HepG2 (cell line): ENCODE measurements around the gene NKD2. TPM values are rescaled to one million over a fixed set of nuclear protein-coding genes. Genes with fewer than 3 reads are reported as not detected.

Experiments
- ATAC-seq: fragments of 200-7000 bp; cut with Tn5 transposase; 3 replicates; pipeline ENCODE4 v1.9.1; 2020; ENCODE audit warnings: mild to moderate bottlenecking, moderate library complexity
- BruUV-seq: library from RNA; stranded (reverse); fragments of 400-500 nt; replicated peaks from 2 replicates; lab custom pipeline; 2021; lab: Mats Ljungman, UMichigan
- CTCF ChIA-PET: fragments of 300-600 bp; formaldehyde crosslinking; extraction: SDS; loops from one replicate; lab custom pipeline; 2021; ENCODE audit warnings: low total read pairs, inconsistent platforms, low intra/inter-chr PET ratio; lab: Yijun Ruan, JAX
- POLR2A ChIA-PET: fragments of 350-600 bp; sonication (Branson Sonifier 250); formaldehyde crosslinking; loops from one replicate; lab custom pipeline; 2020; ENCODE audit warnings: antibody characterized with exemption, inconsistent platforms; lab: Yijun Ruan, JAX
- DNase-seq: peaks from one replicate; pipeline ENCODE4 v3.0.0-alpha.2; 2015; ENCODE audit warnings: low spot score
- FAIRE-seq: peaks from 3 replicates; lab custom pipeline; 2011; peaks lifted over from hg19 to GRCh38; lab: Jason Lieb, UNC
- H2AFZ ChIP-seq: one replicate; pipeline ENCODE4 v1.6.1; 2011; ENCODE audit warnings: low read length, inconsistent platforms
- H3K27ac ChIP-seq: fragments of 300-600 bp; 3 replicates; pipeline ENCODE4 v1.8.0; 2011; ENCODE audit warnings: mixed run types, mild to moderate bottlenecking, mixed read lengths, low read length, inconsistent platforms; ENCODE audit not compliant: insufficient read depth; ENCODE audit errors: extremely low read length
- H3K27me3 ChIP-seq, 2 experiments: fragments of 200-600 bp in 1 of 2; 2 replicates in 1 of 2; 3 replicates in 1 of 2; pipeline versions ENCODE4 v1.6.0 to v1.8.0; 2011; ENCODE audit warnings: low read length in 2 of 2, mild to moderate bottlenecking in 2 of 2, moderate library complexity in 2 of 2, inconsistent platforms in 1 of 2; ENCODE audit not compliant: insufficient read depth in 2 of 2, control insufficient read depth in 1 of 2
- H3K36me3 ChIP-seq, 2 experiments: fragments of 200-600 bp in 1 of 2; replicated peaks in 1 of 2; 2 replicates in 1 of 2; 3 replicates in 1 of 2; pipeline versions ENCODE4 v1.5.1 to v1.8.0; 2011; ENCODE audit warnings: low read length in 2 of 2, inconsistent platforms in 1 of 2; ENCODE audit not compliant: insufficient read depth in 2 of 2, control insufficient read depth in 1 of 2
- H3K4me1 ChIP-seq: 2 replicates; pipeline ENCODE4 v1.5.1; 2012; ENCODE audit warnings: low read length, inconsistent platforms; ENCODE audit not compliant: insufficient read depth
- H3K4me2 ChIP-seq: 2 replicates; pipeline ENCODE4 v1.6.0; 2011; ENCODE audit warnings: low read depth, low read length, inconsistent platforms
- H3K4me3 ChIP-seq, 3 experiments: fragments of 200-600 bp in 1 of 3; sonication (generic), shearing (Covaris generic) in 1 of 3; replicated peaks in 1 of 3; 2 replicates each; pipeline ENCODE4 v1.5.1; 2011 to 2016; ENCODE audit warnings: low read length in 3 of 3, inconsistent platforms in 2 of 3, low read depth in 2 of 3, mild to moderate bottlenecking in 2 of 3, control low read depth in 1 of 3, mixed read lengths in 1 of 3; ENCODE audit not compliant: insufficient read depth in 1 of 3
- H3K79me2 ChIP-seq: one replicate; pipeline ENCODE4 v1.6.1; 2011; ENCODE audit warnings: low read length, inconsistent platforms; ENCODE audit not compliant: insufficient read depth
- H3K9ac ChIP-seq: 2 replicates; pipeline ENCODE4 v1.6.0; 2011; ENCODE audit warnings: mild to moderate bottlenecking, low read depth, low read length, inconsistent platforms; ENCODE audit not compliant: insufficient read depth
- H3K9me3 ChIP-seq: 2 replicates; pipeline ENCODE4 v1.5.1; 2012; ENCODE audit warnings: mild to moderate bottlenecking, low read length
- H4K20me1 ChIP-seq: 2 replicates; pipeline ENCODE4 v1.6.0; 2011; ENCODE audit warnings: inconsistent platforms, mild to moderate bottlenecking, low read length, moderate library complexity; ENCODE audit not compliant: insufficient read depth
- DR1 ChIP-seq: sonication (generic); formaldehyde crosslinking; IDR thresholded peaks from 2 replicates; pipeline ENCODE4 v1.8.0; 2021; ENCODE audit warnings: mild to moderate bottlenecking, missing genetic modification reagents, inconsistent platforms
- HOXA7 ChIP-seq: sonication (generic); formaldehyde crosslinking; IDR thresholded peaks from 2 replicates; pipeline ENCODE4 v1.8.1; 2022; ENCODE audit warnings: mild to moderate bottlenecking, missing genetic modification reagents, moderate library complexity
- ZC3H4 ChIP-seq: sonication (generic); formaldehyde crosslinking; IDR thresholded peaks from 2 replicates; pipeline ENCODE4 v1.4.0; 2020; ENCODE audit warnings: missing genetic modification reagents, borderline replicate concordance
- ZNF432 ChIP-seq: sonication (generic); formaldehyde crosslinking; IDR thresholded peaks from 2 replicates; pipeline ENCODE4 v1.5.0; 2020; ENCODE audit warnings: missing genetic modification reagents, mild to moderate bottlenecking, borderline replicate concordance
- ZNF776 ChIP-seq: sonication (generic); formaldehyde crosslinking; IDR thresholded peaks from 2 replicates; pipeline ENCODE4 v1.4.0; 2020; ENCODE audit warnings: mild to moderate bottlenecking, missing genetic modification reagents
- ZSCAN9 ChIP-seq: IDR thresholded peaks from 2 replicates; pipeline ENCODE4 v1.6.1; 2016; ENCODE audit warnings: borderline replicate concordance
- WGBS: methylation state at CpG from one replicate; pipeline ENCODE4 v1.1.6; 2017; ENCODE audit warnings: low lambda C conversion rate; 5-methylcytosine and 5-hydroxymethylcytosine counted together
- in situ Hi-C: cut with HindIII; loops from 2 replicates; pipeline ENCODE4 v1.10.0; 2017; ENCODE audit warnings: low pct_unique_long_range_greater_than_20kb; ENCODE audit not compliant: extremely low pct_ligation_motif_present
- intact Hi-C: fragments of 100-400 bp; cut with micrococcal nuclease; formaldehyde crosslinking; loops from one replicate; pipeline ENCODE4 v1.10.0; 2022; ENCODE audit not compliant: unreplicated experiment
- polyA plus RNA-seq, 8 experiments: library from polyadenylated mRNA; depleted of rRNA in 3 of 8; stranded (reverse) in 7 of 8; unstranded in 1 of 8; fragments of >200 nt; fragmentation: Illumina TruSeq in 4 of 8; extraction: Trizol in 4 of 8; gene quantifications; 2 replicates each; pipeline versions ENCODE4 v1.2.1 to v1.2.3, GENCODE V29; 2011 to 2016; ENCODE audit warnings: low read depth in 4 of 8, missing spikeins in 1 of 8, mixed read lengths in 1 of 8; ENCODE audit not compliant: insufficient read depth in 1 of 8
- total RNA-seq, 5 experiments: library from RNA; depleted of rRNA; stranded (reverse); fragments of >200 nt; fragmentation: Illumina TruSeq; extraction: Trizol; gene quantifications; 2 replicates each; pipeline ENCODE4 v1.2.3, GENCODE V29; 2016; ENCODE audit warnings: low read depth in 1 of 5
- TF ChIP-seq, protein P1 (sequence below), 2 experiments: fragments of 450-650 bp in 1 of 2; sonication (generic) in 1 of 2; formaldehyde crosslinking in 1 of 2; IDR thresholded peaks; 2 replicates each; pipeline versions ENCODE4 v1.6.1 to v1.8.0; 2016 to 2022; ENCODE audit warnings: antibody characterized with exemption in 1 of 2, mild to moderate bottlenecking in 1 of 2, missing genetic modification reagents in 1 of 2
- TF ChIP-seq, protein P2 (sequence below): IDR thresholded peaks from 2 replicates; pipeline ENCODE4 v1.6.1; 2016; ENCODE audit warnings: low read depth, control low read depth
- TF ChIP-seq, protein P3 (sequence below): sonication (generic); formaldehyde crosslinking; IDR thresholded peaks from 2 replicates; pipeline ENCODE4 v1.4.0; 2020; ENCODE audit warnings: mild to moderate bottlenecking, missing genetic modification reagents

Gene NKD2
- total and polyA plus RNA-seq, 2 of the 13 experiments (the other 11 are each of a cell fraction or from before 2014, with no cell fraction given), result 0.53 to 0.82 TPM

DNA sequence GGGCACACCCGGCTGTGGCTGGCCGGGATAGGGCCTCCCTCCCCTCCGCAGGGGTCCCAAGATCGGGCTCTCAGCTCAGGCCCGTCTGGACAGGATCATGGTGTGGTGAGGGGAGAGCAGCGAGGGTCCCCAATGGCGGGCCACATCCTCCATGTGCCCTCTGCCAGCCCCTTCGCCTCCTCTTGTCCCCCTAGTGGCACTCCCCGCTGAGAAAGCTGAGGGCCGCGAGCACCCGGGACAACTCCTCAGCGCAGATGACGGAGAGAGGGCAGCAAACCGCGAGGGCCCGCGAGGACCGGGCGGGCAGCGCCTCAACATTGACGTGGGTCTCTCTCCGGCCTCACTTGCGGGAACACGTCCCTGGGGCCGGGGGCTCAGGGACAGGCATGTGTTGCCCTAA, 24.6 kb downstream of the NKD2 start:
- Histone ChIP-seq H3K27me3 (peaks cover 2 to 4% of the 10 kb centered on the region in 2 experiments; a peak in 2 of 5 replicates), H3K4me3 (no peak overlapping the region), H2AFZ (no peak overlapping the region), H3K27ac (no peak overlapping the region), H3K4me2 (no peak overlapping the region), H3K79me2 (no peaks in the 10 kb centered on the region), H4K20me1 (no peaks in the 10 kb centered on the region), H3K9ac (no peak overlapping the region), H3K4me1 (no peaks in the 10 kb centered on the region), H3K9me3 (no peaks in the 10 kb centered on the region), H3K36me3 (no peaks in the 10 kb centered on the region)
- intact Hi-C loops (no loop called here), in situ Hi-C loops (no loop called here)
- ATAC-seq (no peak), DNase-seq (no peak), FAIRE-seq (no peak)
- 30% methylated on average over 2 of the region's 26 CpGs for WGBS
- CTCF ChIA-PET, result no interaction called here
- no TSS peak for BruUV-seq
- POLR2A ChIA-PET, result no interaction called here
- TF ChIP-seq ZSCAN9 (CRISPR knock-in tag) (no peak), DR1 (CRISPR knock-in tag) (no peak), ZNF776 (CRISPR knock-in tag) (no peak), HOXA7 (CRISPR knock-in tag) (no peak), ZNF432 (CRISPR knock-in tag) (no peak), ZC3H4 (no peak)
- TF ChIP-seq, protein P1, sequence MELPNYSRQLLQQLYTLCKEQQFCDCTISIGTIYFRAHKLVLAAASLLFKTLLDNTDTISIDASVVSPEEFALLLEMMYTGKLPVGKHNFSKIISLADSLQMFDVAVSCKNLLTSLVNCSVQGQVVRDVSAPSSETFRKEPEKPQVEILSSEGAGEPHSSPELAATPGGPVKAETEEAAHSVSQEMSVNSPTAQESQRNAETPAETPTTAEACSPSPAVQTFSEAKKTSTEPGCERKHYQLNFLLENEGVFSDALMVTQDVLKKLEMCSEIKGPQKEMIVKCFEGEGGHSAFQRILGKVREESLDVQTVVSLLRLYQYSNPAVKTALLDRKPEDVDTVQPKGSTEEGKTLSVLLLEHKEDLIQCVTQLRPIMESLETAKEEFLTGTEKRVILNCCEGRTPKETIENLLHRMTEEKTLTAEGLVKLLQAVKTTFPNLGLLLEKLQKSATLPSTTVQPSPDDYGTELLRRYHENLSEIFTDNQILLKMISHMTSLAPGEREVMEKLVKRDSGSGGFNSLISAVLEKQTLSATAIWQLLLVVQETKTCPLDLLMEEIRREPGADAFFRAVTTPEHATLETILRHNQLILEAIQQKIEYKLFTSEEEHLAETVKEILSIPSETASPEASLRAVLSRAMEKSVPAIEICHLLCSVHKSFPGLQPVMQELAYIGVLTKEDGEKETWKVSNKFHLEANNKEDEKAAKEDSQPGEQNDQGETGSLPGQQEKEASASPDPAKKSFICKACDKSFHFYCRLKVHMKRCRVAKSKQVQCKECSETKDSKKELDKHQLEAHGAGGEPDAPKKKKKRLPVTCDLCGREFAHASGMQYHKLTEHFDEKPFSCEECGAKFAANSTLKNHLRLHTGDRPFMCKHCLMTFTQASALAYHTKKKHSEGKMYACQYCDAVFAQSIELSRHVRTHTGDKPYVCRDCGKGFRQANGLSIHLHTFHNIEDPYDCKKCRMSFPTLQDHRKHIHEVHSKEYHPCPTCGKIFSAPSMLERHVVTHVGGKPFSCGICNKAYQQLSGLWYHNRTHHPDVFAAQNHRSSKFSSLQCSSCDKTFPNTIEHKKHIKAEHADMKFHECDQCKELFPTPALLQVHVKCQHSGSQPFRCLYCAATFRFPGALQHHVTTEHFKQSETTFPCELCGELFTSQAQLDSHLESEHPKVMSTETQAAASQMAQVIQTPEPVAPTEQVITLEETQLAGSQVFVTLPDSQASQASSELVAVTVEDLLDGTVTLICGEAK (IDR thresholded peaks at IDR 0.05), result no peak
- TF ChIP-seq, protein P1 (CRISPR knock-in tag; IDR thresholded peaks at IDR 0.05), result no peak
- TF ChIP-seq, protein P2, sequence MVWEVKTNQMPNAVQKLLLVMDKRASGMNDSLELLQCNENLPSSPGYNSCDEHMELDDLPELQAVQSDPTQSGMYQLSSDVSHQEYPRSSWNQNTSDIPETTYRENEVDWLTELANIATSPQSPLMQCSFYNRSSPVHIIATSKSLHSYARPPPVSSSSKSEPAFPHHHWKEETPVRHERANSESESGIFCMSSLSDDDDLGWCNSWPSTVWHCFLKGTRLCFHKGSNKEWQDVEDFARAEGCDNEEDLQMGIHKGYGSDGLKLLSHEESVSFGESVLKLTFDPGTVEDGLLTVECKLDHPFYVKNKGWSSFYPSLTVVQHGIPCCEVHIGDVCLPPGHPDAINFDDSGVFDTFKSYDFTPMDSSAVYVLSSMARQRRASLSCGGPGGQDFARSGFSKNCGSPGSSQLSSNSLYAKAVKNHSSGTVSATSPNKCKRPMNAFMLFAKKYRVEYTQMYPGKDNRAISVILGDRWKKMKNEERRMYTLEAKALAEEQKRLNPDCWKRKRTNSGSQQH (CRISPR knock-in tag), result no peak
- TF ChIP-seq, protein P3, sequence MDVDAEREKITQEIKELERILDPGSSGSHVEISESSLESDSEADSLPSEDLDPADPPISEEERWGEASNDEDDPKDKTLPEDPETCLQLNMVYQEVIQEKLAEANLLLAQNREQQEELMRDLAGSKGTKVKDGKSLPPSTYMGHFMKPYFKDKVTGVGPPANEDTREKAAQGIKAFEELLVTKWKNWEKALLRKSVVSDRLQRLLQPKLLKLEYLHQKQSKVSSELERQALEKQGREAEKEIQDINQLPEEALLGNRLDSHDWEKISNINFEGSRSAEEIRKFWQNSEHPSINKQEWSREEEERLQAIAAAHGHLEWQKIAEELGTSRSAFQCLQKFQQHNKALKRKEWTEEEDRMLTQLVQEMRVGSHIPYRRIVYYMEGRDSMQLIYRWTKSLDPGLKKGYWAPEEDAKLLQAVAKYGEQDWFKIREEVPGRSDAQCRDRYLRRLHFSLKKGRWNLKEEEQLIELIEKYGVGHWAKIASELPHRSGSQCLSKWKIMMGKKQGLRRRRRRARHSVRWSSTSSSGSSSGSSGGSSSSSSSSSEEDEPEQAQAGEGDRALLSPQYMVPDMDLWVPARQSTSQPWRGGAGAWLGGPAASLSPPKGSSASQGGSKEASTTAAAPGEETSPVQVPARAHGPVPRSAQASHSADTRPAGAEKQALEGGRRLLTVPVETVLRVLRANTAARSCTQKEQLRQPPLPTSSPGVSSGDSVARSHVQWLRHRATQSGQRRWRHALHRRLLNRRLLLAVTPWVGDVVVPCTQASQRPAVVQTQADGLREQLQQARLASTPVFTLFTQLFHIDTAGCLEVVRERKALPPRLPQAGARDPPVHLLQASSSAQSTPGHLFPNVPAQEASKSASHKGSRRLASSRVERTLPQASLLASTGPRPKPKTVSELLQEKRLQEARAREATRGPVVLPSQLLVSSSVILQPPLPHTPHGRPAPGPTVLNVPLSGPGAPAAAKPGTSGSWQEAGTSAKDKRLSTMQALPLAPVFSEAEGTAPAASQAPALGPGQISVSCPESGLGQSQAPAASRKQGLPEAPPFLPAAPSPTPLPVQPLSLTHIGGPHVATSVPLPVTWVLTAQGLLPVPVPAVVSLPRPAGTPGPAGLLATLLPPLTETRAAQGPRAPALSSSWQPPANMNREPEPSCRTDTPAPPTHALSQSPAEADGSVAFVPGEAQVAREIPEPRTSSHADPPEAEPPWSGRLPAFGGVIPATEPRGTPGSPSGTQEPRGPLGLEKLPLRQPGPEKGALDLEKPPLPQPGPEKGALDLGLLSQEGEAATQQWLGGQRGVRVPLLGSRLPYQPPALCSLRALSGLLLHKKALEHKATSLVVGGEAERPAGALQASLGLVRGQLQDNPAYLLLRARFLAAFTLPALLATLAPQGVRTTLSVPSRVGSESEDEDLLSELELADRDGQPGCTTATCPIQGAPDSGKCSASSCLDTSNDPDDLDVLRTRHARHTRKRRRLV (CRISPR knock-in tag), result no peak
